ENCODE data around the gene BLNK.

Gene BLNK

GRCh38 chr10:96260014-96260413 is 11.4 kb downstream of the BLNK start:
- DNase-seq = no peak

GRCh38 chr10:96259150-96259549 is 12.2 kb downstream of the BLNK start:
- DNase-seq = no peak

- no peak for DNase-seq
Observed at GRCh38 chr10:96257944-96258343, 13.4 kb downstream of the BLNK start.

- DNase-seq = peak; percentile 26
Observed at GRCh38 chr10:96255549-96256333, 15.6 kb downstream of the BLNK start.

GRCh38 chr10:96254976-96255375 is 16.4 kb downstream of the BLNK start:
- DNase-seq = no peak

GRCh38 chr10:96252730-96253129 is 18.6 kb downstream of the BLNK start:
- DNase-seq = no peak

- no peak for DNase-seq
Observed at GRCh38 chr10:96250349-96250748, 21.0 kb downstream of the BLNK start.

GRCh38 chr10:96249264-96249663 is 22.1 kb downstream of the BLNK start:
- DNase-seq = no peak

- DNase-seq = no peak
Observed at GRCh38 chr10:96244354-96244753, 27.0 kb downstream of the BLNK start.

GRCh38 chr10:96243296-96243695 is 28.1 kb downstream of the BLNK start:
- DNase-seq = no peak

- DNase-seq = no peak
Observed at GRCh38 chr10:96242822-96243221, 28.5 kb downstream of the BLNK start.

- DNase-seq = no peak
Observed at GRCh38 chr10:96238646-96239623, 32.4 kb downstream of the BLNK start.

GRCh38 chr10:96236876-96237275 is 34.5 kb downstream of the BLNK start:
- DNase-seq = no peak

- DNase-seq = no peak
Observed at GRCh38 chr10:96236090-96236478, 35.3 kb downstream of the BLNK start.

GRCh38 chr10:96235326-96236089 is 35.9 kb downstream of the BLNK start:
- no peak for DNase-seq

GRCh38 chr10:96233959-96234358 is 37.4 kb downstream of the BLNK start:
- DNase-seq = no peak

GRCh38 chr10:96230527-96230926 is 40.8 kb downstream of the BLNK start:
- DNase-seq = no peak

- DNase-seq = peak; percentile 19
Observed at GRCh38 chr10:96229568-96230030, 41.8 kb downstream of the BLNK start.

GRCh38 chr10:96228408-96228994 is 42.9 kb downstream of the BLNK start:
- no peak for DNase-seq

GRCh38 chr10:96227206-96227605 is 44.2 kb downstream of the BLNK start:
- DNase-seq = no peak

GRCh38 chr10:96225119-96225518 is 46.2 kb downstream of the BLNK start:
- no peak for DNase-seq

- no peak for DNase-seq
Observed at GRCh38 chr10:96222908-96223307, 48.5 kb downstream of the BLNK start.

GRCh38 chr10:96222441-96222840 is 48.9 kb downstream of the BLNK start:
- no peak for DNase-seq

Data from NCI-H1092 treated with DMSO at 0.1 percent for 48 hours (cell line).